CD4-positive, alpha-beta T cell treated with Interleukin-21 for 1 hour (primary cell): ENCODE data around the gene MEX3D.
A peak's percentile ranks its signal among the peaks of the same experiment; 100 is the strongest.

Experiments
- DNase-seq: peaks from one replicate; pipeline ENCODE4 v3.0.0-alpha.2; 2020

Gene MEX3D

DNA sequence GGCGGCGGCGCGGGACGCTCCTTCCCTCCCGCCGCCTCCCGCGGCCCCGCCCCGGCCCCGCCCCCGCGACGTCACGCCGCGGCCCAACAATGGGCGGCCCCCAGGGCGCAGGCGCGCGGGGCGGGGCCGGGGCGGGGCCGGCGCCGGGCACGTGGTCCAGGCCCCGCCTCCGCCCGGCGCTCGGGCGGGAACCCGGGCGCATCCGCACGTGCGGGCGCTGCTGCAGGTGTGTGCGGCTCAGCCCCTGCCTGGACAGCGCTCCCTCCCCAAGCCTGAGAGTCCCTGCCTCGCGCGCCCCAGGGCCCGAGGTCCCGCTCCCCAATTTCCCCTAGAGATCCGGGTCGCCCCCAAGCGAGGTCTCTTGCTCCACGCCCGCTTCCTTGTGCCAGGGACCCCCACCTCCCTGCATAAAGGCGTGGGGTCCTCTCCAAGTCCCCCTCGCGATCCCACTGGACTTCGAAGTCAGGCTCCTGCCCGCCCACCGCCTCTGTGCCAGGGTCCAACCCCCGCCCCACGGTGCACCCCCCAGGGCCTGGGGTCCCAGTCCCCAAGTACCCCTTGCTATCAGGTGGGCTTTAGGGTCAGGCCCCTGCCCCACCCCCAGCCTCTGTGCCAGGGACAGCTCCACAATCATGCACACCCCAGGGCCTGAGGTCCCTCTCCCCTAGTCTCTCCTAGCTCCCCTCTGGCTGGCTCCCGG is at the start of gene MEX3D:
TSS of gene MEX3D (minus strand) at position 6 of the 700 bp plus-strand sequence. CDS start 267 bp downstream, outside the sequence.
- peak; percentile 85 for DNase-seq

DNA sequence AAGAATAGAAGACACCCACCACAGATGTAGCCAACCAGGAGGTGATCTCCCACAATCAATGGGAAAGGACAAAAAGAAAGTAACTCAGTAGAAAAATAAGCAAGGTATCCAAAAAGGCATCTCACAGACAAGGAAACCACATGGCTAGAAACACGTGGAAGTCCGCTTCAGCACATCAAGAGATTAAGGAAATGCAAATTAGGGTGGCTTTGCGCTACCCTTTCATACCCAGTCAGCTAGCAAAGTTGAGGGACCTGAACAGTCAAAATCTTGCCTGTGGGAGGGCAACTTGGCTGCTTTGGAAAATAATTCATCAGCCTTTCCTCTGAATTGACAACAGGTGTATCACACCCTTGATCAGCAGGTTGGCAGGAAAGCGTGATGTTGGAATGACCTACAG is 48.8 kb upstream of the MEX3D start:
- DNase-seq, result no peak

DNA sequence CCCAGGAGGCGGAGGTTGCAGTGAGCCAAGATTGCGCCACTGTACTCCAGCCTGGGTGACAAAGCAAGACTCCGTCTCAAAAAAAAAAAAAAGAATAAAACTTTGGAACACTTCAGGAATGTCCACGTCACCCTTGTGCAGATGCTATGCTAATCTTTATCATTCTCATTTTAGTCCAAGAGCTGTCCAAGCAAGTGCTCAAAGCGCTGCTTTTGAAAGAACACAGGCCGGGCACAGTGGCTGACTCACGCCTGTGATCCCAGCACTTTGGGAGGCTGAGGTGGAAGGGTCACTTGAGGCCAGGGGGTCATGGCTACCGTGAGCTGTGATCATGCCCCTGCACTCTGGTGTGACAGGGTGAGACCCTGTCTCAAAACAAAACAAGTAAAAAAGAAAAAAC is 48.3 kb upstream of the MEX3D start:
- DNase-seq, result no peak

DNA sequence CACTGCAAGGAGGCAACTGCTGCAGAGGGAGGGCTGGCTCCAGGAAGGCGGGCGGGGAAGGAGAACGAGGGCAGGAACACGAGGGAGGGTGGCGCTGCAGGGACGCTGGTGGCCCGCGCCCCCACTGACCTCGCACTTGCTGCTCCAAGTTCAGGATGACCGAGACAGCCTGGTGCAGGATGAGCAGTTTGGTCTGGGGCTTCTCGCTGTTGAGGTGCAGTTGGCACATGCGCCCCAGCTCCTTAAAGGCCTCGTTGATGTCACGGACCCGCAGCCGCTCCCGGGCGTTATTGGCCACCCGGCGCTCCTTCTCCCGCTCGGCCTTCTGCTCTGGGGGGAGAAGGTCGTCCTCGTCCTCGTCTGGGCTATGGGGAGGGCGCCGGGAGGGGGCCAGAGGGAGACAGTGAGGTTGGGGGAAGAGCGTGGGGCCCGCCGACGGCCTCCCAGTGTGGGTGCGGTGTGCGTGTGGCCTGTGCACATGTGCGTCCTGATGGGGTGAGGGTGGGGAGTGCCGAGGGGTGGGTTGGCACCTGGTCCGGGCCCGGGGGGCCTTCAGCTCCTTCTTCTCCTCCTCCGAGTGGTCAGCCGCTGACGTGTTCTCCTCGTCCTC is 47.1 kb upstream of the MEX3D start:
- no peak for DNase-seq

DNA sequence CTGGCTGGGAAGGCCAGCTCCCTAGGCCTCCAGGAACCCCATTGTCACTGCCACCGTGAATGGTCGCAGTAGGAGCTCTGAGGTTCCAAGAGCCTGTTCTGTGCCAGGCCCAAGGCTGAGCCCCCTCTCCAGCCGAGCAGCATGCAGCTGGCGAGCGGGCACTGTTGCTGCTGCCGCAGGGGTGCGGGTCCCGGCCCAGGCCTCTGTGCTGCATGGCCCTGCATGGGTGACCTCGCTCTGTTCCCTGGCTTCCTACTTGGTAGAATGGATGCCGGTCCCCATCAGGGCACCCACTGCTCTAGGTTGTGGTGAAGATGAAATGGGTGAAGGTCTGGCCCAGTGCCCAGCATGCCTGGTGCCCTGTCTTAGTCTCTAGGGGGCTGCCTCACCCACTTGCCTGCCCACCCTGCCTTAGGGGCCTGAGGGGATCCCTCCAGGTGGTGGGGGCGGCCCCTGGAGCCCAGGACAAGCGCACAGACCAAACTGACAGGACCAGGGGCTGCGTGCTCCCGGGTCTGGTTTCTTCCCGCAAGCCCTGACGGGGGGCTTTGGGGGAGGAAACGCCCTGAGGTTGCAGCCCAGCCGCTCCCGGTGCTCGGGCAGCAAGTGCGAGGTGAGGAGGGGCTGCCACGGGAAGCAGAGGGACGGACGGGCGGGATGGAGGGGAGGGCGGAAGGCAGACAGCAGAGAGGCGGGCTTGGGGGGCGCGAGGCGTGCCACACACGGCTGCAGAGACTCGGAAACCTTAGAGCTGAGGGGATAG is 45.9 kb upstream of the MEX3D start:
- no peak for DNase-seq

DNA sequence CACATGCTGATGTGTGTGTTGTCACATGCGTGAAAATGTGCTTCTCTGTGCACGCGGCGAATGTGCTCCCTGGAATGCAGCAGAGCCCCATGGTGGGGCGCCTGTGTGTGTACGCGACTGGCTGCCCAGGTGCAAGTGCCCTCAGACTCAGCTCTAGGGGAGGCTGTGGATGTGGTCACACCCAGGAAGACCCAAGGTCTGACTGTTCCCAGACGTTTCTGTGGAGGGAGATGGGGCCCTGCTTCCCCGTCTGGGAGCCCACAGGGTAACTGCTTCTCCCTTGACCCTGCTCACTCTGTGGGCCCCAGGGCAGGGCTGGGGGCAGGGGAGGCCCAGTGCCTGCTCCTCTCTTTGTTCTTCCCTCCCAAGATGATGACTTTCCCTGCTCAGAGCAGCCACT is 45.0 kb upstream of the MEX3D start:
- no peak for DNase-seq

DNA sequence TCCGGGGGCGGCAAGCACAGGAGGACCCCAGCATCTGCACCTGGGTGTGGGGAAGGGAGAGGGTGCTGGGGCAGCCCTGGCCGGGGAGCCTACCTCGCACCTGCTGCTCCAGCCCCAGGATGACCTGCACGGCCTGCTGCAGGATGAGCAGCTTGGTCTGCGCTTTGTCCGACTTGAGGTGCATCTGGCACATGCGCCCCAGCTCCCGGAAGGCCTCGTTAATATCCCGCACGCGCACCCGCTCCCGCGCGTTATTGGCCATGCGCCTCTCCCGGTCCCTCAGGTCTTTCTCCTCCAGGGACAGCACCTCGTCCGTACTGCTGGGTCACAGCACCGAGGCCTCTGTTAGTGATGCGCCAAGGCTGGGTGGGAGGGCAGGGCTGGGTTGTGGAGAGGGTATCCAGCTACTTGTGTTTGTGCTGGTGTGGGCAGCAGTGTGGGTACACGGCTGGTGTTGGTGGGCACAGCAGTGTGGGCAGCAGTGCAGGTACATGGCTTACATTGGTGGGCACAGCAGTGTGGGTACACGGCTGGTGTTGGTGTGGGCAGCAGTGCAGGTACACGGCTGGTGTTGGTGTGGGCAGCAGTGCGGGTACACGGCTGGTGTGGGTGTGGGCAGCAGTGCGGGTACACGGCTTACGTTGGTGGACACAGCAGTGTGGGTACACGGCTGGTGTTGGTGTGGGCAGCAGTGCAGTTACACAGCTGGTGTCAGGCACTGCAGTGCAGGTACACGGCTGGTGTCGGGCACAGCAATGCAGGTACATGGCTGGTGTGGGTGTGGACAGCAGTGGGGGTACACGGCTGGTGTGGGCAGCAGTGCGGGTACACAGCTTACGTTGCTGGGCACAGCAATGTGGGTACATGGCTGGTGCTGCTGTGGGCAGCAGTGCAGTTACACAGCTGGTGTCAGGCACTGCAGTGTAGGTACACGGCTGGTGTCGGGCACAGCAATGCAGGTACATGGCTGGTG is 44.3 kb upstream of the MEX3D start:
- DNase-seq, result no peak

DNA sequence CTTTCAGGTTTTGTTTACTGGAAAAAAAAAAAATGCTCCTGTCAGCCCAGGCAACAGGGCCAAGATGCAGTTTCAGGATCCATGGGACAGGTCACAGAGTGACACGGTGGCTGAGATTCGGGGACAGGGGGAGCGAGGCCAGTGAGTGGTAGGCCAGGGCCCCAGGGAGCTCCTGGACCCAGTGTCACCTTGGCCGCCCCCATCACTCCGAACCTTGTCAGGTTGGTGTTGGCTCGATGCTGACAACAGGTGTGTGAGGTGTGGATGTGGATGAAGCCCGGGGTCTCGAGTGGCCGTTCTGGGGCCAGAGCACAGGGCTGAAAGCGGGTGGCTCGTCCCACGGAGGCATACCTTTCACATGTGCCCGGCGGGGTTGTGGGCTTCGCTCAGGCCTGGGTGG is 43.2 kb upstream of the MEX3D start:
- no peak for DNase-seq

DNA sequence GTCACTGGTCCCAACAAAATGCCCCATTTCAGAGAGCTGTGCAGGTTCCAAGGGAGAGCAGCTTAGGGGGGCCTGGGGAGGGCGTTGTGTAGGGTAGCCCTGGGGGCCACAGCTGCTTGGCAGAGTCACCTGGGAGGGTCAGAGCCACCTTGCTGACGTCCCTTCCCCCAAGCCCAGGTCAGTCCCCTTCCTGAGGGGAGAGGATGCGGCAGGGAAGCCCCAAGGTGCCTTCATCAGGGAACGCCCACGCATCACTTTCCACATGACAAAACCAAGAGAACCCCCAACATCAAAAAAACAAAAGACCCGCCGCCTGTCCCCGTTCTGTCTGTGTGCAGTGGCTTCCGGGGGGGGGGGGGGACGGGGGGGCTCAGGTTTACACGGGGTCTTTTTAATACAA is 42.5 kb upstream of the MEX3D start:
- peak; percentile 20 for DNase-seq

DNA sequence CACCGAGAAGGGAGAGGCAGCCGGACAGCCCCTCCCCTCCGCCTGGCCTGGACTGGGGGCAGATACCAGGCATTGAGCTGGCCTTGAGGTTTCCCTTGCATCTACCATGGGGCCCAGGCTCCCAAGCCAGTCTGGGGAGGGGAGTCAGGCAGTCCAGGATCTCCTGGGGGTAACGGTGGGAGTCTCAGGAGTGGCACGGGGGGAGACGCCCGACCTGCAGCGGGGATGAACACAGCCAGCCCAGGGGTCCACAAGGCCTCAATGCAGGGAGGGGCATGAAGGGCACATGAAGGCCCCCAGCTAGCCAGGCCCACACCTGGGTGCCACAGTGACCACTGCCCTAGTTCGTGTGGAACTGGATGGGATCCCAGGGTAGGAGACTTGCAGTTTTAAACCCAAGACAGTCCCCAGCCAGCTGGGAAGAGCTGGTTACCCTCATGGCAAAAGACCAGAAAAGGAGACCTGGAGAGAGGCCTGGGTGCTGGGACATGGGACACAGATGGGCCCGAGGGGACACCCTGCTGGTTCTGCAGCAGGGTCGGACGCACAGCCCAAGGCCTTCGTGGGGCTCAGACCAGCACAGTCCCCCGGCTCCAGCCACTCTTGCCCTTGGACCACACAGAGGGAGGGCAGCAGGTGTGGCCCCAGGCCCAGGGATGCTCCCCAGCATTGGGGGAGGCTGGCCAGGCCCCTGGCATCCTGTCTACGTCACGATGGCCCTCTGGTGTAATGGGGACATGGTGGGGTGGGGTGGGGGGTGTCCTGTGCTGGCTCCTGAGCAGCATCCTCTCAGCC is 41.8 kb upstream of the MEX3D start:
- no peak for DNase-seq

DNA sequence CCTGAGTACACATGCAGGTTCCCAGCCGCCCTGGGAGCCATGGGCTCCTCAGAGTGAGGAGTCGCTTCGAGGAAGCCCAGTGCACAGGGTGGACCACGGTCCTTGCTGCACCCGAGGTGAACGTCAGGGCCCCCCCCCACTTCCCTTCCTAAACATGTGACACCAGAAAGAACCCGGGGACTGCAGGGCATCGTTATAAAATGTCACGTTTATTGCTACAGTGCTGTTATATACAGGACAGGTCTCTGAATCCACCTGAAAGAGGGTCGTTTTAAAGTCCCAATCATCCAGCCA is 40.9 kb upstream of the MEX3D start:
- peak; percentile 30 for DNase-seq

DNA sequence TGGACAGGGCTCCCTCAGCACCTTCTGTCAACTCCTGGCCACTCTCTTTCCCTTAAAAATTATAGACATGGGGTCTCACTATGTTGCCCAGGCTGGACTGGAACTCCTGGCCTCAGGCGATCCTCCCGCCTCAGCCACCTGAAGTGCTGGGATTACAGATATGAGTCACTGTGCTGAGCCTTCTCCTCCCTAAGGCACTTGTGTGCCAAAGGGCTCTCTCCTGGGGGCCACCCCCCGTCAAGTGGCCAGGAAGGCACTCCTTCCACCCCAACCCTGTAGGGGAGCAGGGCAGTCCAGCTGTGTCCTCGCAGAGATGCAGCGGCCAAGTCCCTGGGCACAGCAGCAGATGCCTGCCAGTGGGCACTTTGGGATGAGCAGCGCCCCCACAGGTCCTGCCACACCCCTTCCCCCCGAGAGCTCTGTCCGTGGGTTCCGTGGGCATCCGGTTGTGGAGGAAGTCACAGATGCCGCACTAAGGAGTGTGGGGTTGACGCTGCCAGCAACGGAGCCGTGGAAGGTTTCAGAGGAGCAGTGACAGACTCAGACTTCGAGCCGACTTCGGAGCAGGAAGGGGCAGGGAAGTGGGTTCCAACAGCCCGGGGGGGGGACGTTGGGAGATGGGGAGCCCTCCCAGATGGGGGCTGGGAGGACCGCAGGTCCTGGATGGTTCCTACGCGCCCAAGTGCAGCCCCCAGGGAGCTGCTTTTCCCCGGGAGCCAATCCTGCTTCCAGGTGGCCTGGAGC is 40.4 kb upstream of the MEX3D start:
- peak; percentile 50 for DNase-seq

DNA sequence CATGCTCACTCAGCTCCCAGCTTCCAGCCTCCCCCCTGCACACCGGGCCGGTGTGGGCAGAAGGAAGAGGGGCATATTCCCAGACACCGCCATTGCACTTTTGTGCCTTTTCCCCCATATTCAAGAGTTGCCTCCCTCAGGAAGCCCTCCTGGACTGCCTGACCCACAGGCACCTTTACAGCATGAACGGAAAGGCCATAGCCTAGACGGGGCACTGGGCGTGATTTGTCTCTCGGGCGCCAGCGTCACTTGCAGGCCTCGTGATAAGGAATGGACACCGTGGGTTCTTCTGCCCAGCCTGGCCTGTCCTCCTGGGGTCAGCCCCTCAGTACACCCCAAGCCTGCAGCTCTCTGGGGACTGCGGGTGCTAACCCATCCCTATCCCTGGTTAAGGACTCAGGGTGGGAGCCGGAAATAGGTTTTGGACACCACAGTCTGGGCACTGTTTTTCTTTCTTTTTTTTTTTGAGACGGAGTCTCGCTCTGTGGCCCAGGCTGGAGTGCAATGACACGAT is 38.1 kb upstream of the MEX3D start:
- DNase-seq, result no peak

DNA sequence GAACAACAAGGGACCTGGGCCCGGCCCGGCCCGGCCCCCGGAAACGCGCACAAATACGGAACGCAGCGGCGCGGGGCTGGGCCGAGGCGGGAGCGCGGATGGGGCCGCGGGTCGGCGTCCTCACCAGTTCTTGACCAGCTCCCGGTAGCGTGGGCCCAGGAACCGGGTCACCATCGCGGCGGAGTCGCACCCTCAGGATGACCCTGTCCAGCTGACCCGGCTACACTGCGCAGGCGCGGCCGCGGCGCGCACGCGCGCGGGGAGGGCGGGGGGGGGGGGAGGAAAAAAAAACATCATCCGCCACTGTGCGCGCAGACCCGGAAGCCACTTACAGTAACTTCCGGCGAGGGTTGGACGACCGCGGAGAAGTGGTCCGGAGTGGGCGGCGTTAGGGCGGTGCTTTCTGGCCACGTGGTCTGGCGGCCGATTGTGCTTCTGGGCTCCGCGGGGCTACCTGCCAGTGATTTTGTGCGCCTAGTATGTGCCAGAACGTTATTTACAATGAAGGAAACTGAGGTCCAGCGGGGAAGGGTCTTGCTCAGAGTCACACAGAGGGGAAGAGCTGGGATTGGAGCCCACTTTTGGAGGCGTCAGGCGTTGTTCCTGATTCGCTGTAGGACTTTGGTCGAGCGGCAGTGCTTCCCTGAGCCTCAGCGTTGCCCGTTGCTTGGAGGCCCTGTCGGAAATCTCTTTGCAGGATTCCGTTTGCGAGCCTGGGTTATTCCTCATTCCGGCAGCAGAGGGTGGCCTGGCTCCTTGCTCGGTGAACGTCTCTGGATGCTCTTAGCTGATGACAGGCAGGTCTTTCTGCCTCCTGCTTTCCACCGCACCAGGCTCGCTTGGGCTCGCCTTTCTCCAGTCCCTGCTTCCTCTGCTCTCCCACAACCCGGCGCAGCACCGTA is 37.4 kb upstream of the MEX3D start, which contains the start of gene UQCR11:
TSS of gene UQCR11 (minus strand) at position 227 of the 902 bp plus-strand sequence. CDS start at position 174, 53 bp downstream.
- DNase-seq, result peak; percentile 93

DNA sequence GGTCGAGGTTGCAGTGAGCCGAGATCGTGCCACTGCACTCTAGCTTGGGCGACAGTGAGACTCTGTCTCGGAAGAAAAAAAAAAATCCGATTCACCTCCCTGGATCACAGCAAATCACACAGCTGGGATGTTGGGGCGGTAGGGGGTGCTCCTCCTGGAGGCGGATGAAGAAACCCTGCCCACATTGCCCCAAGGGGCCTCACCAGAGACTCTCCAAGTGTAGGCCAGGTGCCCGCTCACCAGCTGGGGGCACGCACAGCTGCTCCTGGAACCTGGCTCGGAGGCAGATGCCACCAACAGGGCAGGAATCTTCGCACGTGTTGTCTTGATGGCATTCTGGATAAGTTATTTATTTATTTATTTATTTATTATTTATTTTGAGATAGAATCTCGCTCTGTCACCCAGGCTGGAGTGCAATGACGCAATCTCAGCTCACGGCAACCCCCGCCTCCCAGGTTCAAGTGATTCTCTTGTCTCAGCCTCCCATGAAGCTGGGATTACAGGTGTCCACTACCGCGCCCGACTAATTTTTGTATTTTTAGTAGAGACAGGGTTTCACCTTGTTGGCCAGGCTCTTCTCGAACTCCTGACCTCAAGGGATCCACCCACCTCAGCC is 34.1 kb upstream of the MEX3D start:
- DNase-seq, result no peak

DNA sequence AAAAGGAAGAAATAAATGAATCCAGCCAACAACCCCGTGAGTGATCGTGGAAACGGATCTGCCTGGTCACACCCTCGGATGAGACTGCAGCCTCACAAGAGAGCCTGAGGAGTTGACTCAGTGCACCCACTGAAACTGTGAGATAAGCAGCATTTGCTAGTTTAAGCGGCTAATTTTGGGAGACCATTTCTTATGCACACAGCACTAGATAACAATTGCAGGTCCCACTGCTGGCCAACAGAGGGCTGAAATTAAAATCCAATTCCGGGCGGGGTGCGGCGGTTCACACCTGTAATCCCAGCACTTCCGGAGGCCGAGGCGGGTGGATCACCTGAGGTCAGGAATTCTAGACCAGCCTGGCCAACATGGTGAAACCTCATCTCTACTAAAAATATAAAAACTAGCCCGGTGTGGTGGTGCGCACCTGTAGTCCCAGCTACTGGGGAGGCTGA is 33.5 kb upstream of the MEX3D start:
- DNase-seq, result no peak

DNA sequence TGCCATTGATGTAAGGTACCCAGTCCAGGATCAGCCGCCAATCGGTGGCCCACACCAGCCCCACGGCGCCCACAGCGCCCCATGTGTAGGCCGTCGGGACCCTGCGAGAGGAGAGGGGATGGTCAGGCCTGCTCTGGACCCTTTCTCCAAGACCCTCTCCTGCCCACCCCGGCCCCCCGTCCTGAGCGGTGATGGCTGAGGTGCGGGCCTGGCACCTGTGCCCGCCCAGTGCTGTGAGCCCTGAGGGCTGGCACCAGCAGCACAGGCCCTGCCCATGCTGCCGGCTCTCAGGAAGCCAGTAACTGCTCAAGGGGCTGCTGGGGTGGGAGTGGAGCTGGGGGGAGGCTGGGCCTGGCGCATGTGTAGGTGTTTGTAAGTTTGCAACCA is 31.3 kb upstream of the MEX3D start:
- DNase-seq, result no peak

DNA sequence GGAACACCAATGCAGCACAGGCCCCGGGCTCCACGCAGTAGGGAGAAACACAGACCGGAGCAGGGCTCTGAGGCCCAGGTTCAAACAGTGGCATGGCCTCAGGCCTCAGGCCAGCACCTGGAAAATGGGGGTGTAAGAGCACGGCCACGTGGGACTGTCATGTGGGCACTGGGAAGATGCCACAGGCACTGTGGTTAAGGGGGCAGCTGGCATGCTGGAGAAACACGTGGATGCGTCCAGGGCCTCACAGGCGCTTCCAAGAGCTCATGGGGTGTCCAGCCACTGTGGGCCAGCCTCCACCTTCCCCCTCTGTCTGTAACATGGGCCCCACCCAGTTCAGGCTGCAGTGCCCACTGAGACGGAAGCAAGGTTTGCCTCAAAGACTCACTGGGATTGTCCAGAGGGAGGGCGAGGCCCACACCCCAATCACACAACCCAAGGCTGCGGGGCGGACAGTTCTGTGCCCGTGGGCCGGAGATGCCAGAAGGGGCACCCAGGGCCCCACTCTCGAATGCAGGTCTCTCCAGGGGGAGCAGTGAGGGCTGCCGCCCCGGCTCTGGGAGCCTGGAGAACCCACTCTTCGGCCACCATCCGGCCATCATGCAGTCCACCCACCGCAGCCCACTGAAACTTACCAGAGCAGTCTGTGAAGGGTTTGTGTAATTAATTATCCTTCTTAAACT is 30.8 kb upstream of the MEX3D start:
- no peak for DNase-seq

DNA sequence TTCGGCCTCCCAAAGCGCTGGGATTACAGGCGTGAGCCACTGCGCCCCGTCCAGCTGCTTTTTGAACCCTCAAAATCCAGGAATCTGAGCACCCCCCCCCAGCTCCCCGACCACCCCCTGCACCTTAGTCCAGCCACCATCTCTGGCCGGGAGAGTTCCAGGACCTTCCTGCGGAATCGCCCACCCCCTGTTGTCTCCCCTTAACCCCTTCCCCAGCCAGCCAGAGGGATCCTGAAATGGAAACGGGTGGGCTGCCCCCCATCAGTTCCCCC is 25.3 kb upstream of the MEX3D start:
- no peak for DNase-seq
